Measurements from ENCODE around the gene HRC. TPM values are rescaled to one million over a fixed set of nuclear protein-coding genes. Genes with fewer than 3 reads are reported as not detected.

Gene HRC
- total and polyA plus RNA-seq, 2 donors (not counting 3 experiments of a cell fraction or from before 2014, with no cell fraction given) = not detected

- H3K27me3 ChIP-seq (ENCODE audit: control insufficient read depth in 2 of 2, insufficient read depth in 2 of 2, low read length in 2 of 2) = peaks cover 0 to 2% of the 10 kb centered on the region in 2 experiments
- H3K79me2 ChIP-seq (ENCODE audit: control insufficient read depth, insufficient read depth, low read length) = no peaks in the 10 kb centered on the region
- dilution Hi-C loops (cut with MboI; ENCODE audit: extremely low pct_ligation_motif_present, low sequenced_read_pairs) (no loop called here), intact Hi-C loops (cut with micrococcal nuclease) (loop anchor here (5.0 kb wide), 1 partner anchor 39 kb away; the partner anchor contains the start of gene SNRNP70)
- POLR2A ChIA-PET = no interaction called here
- TF ChIP-seq CTCF (IDR thresholded peaks at IDR 0.05; ENCODE audit: extremely low read depth in 1 of 2, insufficient read depth in 1 of 2, low read depth in 1 of 2, low read length in 2 of 2) (no peak), POLR2A (IDR thresholded peaks at IDR 0.05; ENCODE audit: low read depth, low read length) (no peak), EZH2 (IDR thresholded peaks at IDR 0.05; ENCODE audit: borderline replicate concordance, low read depth, low read length, severe bottlenecking) (no peak), MAX (IDR thresholded peaks at IDR 0.05; ENCODE audit: insufficient read depth, insufficient read length) (no peak), GATA2 (IDR thresholded peaks at IDR 0.05; ENCODE audit: insufficient read depth, insufficient read length, low read depth, low read length) (no peak), JUN (IDR thresholded peaks at IDR 0.05; ENCODE audit: borderline replicate concordance, insufficient read depth, insufficient read length, low read depth) (no peak), MYC (IDR thresholded peaks at IDR 0.05; ENCODE audit: low read depth, low read length) (no peak), FOS (IDR thresholded peaks at IDR 0.05; ENCODE audit: borderline replicate concordance, insufficient read depth, low read length) (no peak), POLR2AphosphoS5 (IDR thresholded peaks at IDR 0.05; ENCODE audit: insufficient read depth, low read depth, low read length) (no peak)
- CTCF ChIA-PET = interaction anchor here (1.9 to 2.0 kb wide), 2 partner anchors 29 to 72 kb away, joined by 14 to 15 read pairs; no protein-coding TSS in a partner anchor
- H3K36me3 ChIP-seq (ENCODE audit: control insufficient read depth in 2 of 2, extremely low read depth in 1 of 2, insufficient read depth in 2 of 2, low read length in 2 of 2) = no peaks in the 10 kb centered on the region
- no peaks in the 10 kb centered on the region for H3K9me1 ChIP-seq (replicated peaks; ENCODE audit: control insufficient read depth, extremely low read depth, insufficient read depth, low read length)
- no peaks in the 10 kb centered on the region for H3K4me1 ChIP-seq (ENCODE audit: control insufficient read depth, extremely low read depth, insufficient read depth, low read length)
- no peak for FAIRE-seq
- no peaks in the 10 kb centered on the region for H4K20me1 ChIP-seq (replicated peaks; ENCODE audit: control insufficient read depth, extremely low read depth, insufficient read depth, low read length)
- H3K4me3 ChIP-seq (replicated peaks in 1 of 3; ENCODE audit: insufficient read depth in 1 of 3, low read depth in 1 of 3, low read length in 3 of 3) = no peak overlapping the region
- no TSS peak for BruUV-seq (replicated peaks)
- no peak overlapping the region for H2AFZ ChIP-seq (ENCODE audit: low read depth, low read length)
- no peak for DNase-seq (ENCODE audit: low read depth, low spot score)
- H3K9ac ChIP-seq (replicated peaks; ENCODE audit: extremely low read depth, insufficient read depth, low read length) = no peak overlapping the region
- H3K27ac ChIP-seq (ENCODE audit: insufficient read depth, low read depth, low read length) = no peak overlapping the region
- no peak overlapping the region for H3K4me2 ChIP-seq (ENCODE audit: insufficient read depth, low read length)
- H3K9me3 ChIP-seq (replicated peaks; ENCODE audit: control insufficient read depth, insufficient read depth, low read length) = no peaks in the 10 kb centered on the region
Measured at GRCh38 chr19:49126575-49126974, 28.6 kb downstream of the HRC start.

Data from endothelial cell of umbilical vein (primary cell).